NCI-H748 treated with DMSO at 0.1 percent for 48 hours (cell line): ENCODE measurements around the gene HEPN1.

Source experiments
- DNase-seq: peaks from one replicate; lab custom pipeline; 2025; lab: John Stamatoyannopoulos, UW

The HEPN1 gene

DNA sequence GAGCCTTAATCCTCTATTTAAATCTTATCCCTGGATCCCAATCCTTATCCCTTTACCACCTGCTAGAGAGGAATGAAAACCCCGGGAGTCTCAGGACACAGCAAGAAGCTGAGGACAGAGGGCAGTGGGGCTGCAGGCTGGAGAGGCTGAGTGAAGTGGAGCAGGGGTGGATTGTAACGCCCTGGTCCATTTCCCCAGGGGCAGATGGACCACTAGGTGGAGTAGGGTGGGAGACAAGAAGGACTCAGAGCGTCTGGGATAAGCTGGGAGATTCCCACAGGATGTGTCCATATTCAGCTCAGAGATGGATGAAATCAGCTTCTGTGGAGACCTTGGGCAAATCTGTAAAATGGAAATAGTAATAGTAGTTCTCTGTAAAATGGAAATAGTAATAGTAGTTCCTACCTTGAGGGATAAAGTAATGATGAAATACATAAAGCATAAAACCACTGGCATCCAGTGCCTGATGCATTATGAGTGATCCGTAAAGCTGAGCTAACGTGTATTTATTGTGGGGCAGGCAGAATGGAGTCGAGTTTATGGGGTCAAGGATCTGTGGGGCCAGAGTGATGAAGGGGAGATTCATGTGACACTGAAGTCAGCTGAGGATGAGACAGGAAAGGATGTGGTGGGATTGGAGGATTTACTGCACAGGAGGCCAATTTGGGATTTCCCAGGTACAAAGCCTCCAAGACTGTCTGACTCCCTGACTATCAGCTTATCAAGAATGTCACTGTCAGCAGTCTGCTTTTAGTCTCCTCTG is 19.5 kb upstream of the HEPN1 start:
- DNase-seq: no peak

DNA sequence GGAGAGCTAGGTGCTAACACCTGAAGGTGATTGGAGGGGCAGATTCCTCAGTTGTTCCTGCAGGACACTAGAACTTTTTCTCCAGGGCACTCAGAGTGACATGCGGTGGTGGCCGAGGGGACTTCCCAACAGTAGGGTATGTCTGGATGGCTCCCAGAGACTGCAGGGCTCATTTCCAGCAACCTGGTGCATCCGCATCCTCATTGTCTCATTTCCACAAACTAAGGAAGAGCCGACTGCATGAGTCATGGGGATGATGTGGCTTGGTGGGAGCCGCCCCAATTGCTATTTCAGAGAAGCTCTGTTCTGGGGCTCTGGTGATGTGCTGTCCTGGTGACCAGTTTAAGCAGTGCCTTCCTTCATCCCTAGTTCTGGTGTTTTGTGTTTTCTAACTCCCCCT is 18.6 kb upstream of the HEPN1 start:
- no peak for DNase-seq

DNA sequence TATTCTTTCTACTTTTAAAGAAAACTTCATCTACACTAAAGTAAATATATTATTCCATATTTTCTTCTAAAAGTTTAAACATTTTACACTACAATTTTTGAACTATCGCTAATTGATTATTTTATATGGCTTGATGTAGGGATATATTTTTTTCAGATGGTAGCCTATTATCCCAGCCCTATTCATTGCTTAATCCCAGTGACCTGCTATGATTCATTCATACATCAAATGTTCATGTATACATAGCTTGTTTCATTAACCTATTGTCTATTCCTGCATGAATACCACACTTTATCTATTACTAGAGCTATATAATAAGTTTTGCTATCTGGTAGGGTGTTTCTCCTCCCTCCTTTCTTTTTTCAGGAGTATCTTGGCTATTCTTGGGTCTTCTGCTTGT is 16.4 kb upstream of the HEPN1 start:
- DNase-seq: no peak

DNA sequence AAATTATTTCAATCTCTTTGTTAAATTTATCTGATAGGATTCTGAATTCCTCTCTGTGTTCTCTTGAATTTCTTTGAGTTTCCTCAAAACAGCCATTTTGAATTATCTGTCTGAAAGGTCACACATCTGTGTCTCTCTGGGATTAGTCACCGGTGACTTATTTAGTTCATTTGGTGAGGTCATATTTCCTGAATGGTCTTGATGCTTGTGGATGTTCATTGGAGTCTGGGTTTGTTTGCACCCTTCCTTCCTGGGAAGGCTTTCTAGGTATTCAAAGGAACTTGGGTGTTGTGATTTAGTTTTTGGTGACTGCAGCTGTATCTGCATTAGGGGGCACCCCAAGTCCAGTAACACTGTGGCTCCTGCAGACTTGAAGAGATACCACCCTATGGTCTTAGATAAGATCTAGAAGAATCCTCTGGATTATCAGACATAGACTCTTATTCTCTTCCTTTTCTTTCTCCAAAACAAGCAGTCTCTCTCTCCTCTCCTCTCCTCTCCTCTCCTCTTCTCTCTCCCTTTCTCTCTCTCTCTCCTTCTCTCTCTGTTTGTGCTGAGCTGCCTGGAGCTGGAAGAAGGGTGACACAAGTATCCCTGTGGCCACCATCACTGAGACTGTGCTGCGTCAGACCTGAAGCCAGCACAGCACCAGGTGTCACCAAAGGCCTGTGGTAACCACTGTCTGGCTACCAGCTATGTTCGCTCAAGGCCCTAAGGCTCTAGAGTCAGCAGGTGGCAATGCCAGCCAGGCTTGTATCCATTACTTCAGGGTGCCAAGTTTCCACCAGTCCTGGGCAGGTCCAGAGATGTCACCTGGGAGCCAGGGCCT is 3.3 kb upstream of the HEPN1 start:
- no peak for DNase-seq

DNA sequence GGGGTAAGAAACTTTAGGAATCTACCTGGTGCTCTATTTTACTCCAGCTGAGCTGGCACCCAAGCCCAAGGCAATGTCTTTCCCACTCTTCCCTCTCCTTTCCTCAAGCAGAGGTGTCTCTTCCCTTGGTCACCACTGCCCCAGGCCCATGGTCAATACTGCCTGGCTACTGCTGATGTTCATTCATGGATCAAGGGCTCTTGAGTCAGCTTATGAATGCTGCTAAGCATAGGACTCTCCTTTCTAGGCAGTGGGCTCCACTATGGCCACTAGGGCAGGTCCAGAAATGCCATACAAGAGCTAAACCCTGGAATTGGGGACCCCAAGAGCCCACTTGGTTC is 2.7 kb upstream of the HEPN1 start:
- no peak for DNase-seq

DNA sequence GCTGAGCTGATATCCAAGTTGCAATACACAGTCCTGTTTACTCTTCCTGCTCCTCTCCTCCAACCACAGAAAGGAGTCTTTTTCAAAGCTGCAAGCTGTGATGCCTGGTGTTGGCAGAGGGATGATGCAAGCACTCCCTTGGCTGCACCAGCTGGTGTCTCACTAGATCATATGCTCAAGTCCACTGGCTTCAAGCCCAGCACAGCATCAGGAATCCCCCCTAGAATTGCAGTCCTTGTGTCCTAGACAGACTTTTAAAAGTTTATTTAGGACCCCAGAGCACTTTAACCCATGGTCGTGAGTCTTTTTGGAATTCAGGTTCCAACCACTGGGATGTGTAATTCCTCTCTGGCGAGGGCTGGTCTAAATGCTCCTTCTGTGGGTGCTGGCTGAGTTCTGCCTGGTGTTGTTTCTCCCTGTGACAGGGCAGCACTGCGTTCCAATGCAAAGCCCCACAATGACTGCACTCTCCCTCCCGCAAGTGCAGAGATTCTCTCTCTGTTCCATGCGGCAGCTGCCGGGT is 1.9 kb upstream of the HEPN1 start:
- DNase-seq: no peak

DNA sequence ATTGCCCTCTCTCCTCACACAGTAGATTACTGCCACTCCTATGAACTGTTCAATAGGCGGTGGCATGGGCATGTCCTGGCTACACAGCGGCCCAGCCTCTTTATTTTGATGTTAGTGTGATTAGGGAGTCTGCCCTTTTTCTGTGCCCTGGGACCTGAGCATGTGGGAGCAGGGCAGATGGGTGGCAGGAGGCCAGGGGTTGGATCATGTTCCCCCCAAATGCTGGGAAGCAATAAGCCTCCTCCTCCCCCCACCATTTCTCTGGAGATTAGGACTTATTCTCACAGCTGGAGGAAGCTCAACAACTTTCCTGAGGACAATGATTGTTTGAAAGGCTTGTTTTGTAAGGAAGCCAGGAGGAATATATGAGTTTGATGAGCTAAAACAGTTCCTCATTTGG is 848 bp downstream of the HEPN1 start:
- no peak for DNase-seq

DNA sequence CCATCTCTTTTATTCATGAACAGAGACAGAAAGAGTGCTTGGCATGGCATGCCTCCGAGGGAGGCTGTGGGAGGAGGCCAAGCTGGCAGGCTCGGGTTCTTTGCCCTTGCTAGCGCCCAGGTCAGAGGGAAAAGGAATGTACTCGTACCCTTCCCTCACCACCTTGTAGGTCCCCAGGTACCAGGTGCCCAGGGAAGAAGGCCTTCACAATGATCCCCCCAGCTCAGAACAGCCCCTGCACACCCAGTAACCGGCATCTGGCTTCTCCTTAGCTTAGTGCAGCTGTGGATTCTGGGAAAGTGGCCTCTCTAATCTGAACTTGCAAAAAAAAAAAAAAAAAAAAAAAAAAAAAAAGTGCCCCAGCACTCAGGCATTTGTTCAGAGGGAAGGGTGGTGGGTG is 1.3 kb downstream of the HEPN1 start:
- DNase-seq: no peak

DNA sequence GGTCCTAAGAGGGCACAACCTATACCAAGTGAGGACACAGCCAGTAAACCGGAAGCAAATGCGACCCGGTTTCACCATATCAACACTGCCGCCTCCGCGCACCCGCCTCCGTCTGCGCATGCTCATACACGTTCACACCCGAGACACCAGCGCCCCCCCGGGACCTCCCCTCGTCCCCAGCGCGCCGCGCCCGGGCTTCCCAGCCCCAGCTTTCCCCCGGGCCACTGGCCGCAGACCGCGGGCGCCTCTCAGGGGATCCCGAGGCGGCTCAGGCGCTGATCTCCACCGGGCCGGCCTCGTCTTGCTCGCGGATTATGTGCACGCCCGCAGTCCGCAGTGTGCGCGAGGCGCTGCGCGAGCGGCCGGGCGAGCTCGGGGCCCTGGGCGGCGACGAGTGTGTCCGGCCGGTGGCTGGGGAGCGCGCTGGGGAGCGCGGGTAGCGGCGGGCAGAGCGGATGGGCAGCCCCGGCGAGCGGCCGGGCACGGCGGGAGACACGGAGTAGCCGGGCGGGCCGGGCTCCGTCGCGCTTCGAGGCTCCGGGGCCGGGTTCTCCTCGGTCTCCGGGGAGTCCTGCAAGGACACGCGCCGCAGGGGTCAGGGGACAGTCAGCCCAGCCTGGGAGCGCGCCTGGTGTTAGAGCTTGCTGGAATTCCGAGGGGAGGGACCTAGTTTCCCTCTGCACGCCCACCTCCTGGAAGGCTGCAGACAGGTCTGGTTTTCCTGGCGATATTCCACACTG is 2.0 kb downstream of the HEPN1 start:
- DNase-seq: peak; percentile 30

DNA sequence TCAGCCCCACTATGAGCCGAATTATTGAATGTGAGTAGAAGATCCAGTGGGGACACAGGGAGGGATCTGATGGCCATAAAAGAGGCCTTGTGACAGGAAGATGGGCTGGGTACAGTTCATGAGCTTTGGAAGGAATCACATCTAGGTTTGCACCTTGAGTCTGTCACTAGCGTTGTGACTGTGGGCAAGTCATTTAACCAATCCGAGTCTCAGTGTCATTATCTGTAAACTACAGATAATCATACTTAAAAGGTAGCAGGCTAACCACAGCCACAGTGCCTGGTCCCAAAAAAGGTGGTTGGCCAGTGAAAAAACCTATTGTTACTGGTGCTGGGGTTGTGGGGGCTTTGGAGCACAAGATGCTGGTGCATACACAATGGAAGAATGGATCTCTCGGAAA is 3.8 kb downstream of the HEPN1 start:
- no peak for DNase-seq

DNA sequence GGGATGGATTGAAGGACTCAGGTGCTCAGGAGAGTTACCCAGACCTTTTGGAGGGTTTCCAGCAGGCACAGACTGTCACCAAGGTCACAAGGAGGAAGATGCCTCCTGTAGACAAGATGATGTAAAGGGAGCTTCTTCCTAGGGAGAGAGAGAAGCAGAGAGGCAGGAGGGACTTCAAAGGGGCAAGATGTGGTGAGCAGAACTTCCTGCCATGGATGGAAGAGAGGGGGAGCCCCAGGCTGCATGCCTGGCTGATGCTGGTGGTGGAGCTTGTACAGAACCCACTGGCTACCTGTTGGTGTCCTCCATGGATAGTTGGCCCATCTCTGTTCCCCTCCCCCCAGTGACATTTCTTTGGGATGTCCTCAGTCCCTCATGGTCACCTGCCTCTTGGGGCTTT is 4.2 kb downstream of the HEPN1 start:
- no peak for DNase-seq

DNA sequence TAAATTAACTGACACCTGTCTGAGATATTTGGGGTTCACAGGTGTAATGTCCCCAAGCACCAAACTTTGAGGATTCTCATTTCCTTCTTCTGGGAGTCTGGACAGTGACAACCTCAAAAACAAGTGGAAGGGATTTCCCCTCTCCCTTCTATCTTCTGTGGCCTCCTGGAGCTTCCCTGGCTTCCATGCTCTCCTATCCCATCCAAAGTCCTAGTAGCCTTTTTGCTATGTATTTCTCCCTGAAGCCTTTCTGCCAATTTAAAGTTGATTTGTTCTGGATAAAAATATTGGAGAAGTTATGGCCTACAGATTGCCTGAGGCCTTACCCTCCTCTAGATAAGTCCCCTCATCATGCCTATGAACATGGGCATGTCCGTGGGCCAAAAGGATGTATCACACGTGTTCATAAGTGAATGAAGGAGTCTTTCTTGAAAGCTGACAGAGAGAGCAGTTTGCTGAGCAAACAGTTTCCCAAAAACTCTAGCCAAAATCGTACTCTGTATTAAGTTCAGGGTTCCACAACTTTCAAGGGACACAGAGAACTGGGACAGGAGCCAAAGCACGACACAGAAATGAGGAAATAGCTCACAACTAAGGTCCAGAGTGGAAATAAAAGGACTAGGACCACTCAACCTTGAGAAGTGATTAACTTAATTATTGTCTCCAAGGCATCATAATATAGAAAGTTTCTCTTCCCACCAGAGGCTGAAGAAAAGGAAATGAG is 10.1 kb downstream of the HEPN1 start:
- no peak for DNase-seq

DNA sequence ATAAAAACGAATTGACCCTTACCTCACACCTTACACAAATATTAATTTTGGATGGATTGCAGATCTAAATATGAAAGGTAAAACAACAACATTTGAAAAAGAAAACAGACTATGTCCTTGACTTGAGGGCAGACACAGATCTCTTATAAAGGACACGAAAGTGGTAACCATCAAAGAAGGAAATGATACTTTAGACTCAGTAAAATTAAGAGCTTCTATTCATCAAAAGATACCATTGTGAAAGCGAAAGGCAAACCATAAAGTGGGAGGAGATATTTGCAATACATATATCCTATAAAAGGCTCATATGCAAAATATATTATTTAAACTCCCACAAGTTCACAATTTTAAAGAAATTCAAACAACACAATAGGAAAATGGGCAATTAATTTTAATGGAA is 11.7 kb downstream of the HEPN1 start:
- DNase-seq: no peak

DNA sequence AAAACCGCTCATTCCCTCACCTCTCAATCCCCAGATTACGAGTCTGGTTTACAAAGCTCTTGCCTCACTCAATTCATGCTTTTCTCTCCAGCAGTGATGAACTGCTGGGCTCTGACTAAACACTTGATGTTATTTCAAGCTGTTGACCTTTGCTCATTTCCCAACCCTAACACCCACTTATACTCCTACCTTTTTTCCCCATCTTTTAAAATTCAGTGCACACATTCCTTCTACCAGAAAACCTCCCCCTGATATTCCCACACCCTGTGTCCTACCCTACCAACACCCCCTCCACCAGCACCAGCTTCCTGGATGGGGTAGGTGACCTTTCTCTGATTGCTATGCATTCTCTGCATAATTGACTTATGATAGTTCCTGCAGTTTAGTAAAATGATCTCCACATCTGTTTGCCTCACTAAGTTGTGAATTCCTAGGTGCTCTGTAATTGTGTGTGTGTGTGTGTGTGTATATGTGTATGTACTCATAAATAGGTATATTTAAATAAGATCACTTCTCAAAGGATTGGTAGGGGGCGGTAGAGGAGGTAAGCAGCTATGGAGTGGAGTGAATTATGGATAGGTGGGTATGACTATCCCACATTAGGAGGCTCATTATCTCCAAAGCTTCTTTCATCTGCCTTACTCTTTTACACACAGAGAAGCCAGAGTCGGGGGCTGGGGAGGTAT is 16.0 kb downstream of the HEPN1 start:
- no peak for DNase-seq

DNA sequence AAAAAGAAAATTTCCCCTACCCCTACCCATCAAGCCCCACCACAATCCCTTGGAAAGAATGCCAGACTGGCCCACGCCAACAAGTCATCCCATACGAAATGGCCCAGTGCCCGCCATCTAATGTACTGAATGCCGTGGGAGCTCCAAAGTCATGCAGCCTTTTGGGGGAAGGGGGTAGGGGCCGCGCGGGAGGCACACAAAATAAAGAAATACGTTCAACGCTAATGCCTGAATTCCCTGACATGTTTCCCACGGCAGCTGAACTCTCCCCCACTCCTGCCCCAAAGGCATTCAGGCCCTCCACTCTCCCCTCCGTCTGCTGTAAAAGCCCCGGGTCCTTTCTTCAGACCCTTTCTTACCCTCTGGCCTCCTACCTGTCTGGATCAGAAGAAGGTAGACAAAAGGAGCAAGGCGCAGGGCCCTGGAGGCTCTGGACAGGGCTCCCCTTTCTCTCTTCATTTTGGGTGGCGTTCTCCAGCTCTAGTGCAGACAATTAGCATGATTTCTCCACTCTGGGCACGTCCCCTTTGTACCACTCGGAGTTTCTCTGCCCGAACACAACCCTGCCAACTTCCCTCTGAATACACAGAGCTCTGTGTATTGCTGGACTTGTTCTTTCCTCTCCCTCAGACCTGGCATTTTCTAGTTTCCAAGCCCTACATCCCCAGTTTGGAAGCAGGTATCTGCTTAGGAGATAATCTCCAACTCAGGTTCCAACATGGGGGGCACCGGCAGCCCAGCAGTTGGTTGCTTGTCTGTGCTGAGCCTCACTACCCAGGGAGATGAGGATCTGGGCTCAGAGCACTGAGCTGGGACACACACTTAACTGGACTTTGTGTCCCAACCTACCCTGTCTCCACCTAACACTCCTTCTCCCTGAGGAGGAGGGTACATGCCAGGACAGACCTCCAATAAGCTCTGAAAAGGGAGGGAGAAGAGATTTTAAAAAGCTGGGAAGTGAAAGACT is 16.8 kb downstream of the HEPN1 start, which contains the start of gene HEPACAM:
HEPACAM (minus strand) TSS at position 500 of the 967 bp plus-strand sequence; CDS start at position 459, 41 bp downstream.
- no peak for DNase-seq

DNA sequence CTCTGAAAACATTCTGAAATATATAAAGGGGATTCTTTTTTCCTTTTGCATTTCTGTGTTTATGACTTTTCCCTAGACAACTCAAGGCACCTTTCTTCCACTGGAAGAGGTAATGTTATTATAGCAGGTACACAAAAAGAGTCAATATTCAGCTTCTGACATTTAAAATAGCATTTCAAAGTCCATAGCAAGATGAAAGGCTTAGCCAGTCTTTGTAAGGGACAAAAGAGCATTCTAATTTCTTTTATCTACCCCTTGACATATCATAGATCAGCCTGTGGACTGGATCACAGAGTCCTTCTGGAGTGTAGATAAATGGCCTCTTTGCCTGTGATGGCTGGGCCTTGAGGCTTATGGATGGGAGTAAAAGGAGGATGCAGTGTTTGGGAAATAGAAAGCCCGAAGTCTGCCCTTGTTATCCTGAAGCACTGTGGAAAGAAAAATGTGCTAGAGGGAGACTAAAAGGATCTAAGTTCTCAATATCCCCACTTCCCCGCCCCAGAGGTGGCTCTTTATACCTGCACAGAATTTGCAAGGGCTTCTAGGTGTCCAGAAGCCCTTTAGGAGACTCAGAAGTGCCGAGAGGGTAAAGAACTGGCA is 18.4 kb downstream of the HEPN1 start:
- no peak for DNase-seq

DNA sequence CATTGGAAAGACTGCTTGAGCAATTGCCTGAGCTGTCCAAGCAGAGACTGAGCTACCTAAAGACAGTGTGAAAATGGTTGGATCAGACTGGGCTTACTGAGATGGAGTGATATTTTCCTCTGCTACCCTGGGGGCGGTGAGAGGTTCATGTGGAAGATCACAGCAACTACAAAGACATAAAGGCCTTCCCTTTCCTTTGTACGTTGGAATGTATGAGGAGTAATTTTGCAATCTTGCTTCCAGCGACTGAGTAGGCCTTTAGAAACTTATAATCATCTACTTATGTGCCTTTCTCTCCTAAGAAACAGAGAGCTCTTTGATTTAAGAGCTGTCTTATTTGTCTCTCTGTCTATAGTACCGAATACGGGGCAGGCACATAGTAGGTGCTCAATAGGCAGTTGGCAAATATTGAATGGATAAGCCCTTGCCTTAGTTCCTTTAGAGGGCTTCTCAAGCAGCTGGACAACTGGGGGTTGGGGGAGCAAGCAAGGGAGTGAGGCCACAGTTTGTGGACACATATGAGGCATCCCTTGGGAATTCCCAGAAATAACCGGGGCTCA is 19.2 kb downstream of the HEPN1 start:
- DNase-seq: no peak

DNA sequence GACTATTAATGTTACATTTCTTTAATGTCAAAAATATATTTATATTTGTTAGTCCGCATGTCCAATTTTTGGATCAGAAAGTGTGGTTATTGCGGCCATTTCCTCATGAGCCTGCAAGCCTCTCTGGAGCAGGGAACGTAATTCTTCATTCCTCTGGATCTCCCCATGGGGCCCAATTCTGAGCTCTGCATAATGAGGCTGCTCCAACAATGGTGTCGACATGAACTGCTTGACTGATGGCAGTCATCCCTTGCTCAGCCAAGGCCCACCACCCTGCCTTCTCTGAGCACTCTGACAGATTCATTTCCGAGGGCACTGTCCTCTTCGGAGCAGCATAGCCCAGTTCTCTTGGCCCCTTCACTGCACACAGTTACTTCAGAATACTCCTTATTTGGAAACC is 19.9 kb downstream of the HEPN1 start:
- no peak for DNase-seq

DNA sequence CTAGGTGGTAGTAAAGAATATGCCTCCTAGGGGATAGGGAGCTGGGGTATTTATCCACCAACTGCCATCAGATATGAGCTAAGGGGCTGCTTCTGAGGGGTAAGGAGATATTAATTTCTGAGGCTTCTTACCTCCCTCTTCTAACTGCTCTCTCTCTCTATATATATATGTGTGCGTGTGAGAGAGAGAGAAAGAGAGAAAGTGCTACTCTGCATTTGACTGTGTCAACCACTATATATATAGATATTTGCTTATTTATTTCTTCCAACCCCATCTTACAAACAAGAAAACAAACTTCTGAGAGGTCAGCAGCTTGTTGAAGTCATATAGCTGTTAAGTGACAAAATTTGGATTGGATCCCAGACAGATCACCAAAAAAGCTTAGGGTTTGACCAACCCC is 22.7 kb downstream of the HEPN1 start:
- DNase-seq: no peak
